ENCODE measurements around the gene FKBP15. TPM values are rescaled to one million over a fixed set of nuclear protein-coding genes. Genes with fewer than 3 reads are reported as not detected.

FKBP15 gene
- total and polyA plus RNA-seq, 2 of the 8 experiments (the other 6 are each of a cell fraction or from before 2014, with no cell fraction given) = 9.9 to 13.8 TPM

- H4K91ac ChIP-seq (replicated peaks; ENCODE audit: insufficient read length, low read length) = no peak overlapping the region
- H3K36me3 ChIP-seq (ENCODE audit: control insufficient read depth in 2 of 4, insufficient read depth in 4 of 4, low read length in 3 of 4) = no peaks in the 10 kb centered on the region; a peak in 1 of 8 replicates
- WGBS, 2 experiments (ENCODE audit: extremely low coverage in 1 of 2, insufficient coverage in 1 of 2, insufficient read length in 1 of 2, insufficient replicate concordance in 2 of 2, low coverage in 1 of 2, low lambda C conversion rate in 2 of 2, missing lambda C conversion rate in 1 of 2) = 88% methylated on average over 6 of the region's 6 CpGs; no CpG with 5 or more reads in 1 of the 2 experiments
- no peak overlapping the region for H3K4ac ChIP-seq (replicated peaks; ENCODE audit: insufficient read length, low read depth, low read length)
- no peak overlapping the region for H3K14ac ChIP-seq (ENCODE audit: insufficient read length)
- FAIRE-seq (no peak), DNase-seq (ENCODE audit: low read depth in 1 of 2, low spot score in 2 of 2) (no peak)
- no peaks in the 10 kb centered on the region for H3K9me3 ChIP-seq (ENCODE audit: insufficient read depth in 2 of 2, low read depth in 1 of 2, low read length in 1 of 2)
- no peak overlapping the region for H3K56ac ChIP-seq (replicated peaks; ENCODE audit: insufficient read length, low read depth, low read length)
- H3K27me3 ChIP-seq (replicated peaks in 1 of 4; ENCODE audit: control insufficient read depth in 3 of 4, extremely low read depth in 1 of 4, insufficient read depth in 3 of 4, low read length in 3 of 4) = no peaks in the 10 kb centered on the region
- no peak overlapping the region for H2BK15ac ChIP-seq (ENCODE audit: low read length)
- H3K23me2 ChIP-seq (ENCODE audit: low read depth, low read length) = no peaks in the 10 kb centered on the region
- no peak overlapping the region for H2AFZ ChIP-seq (ENCODE audit: low read length)
- peaks cover 0 to 1% of the 10 kb centered on the region in 2 experiments for H4K20me1 ChIP-seq (replicated peaks in 1 of 2; ENCODE audit: control insufficient read depth in 1 of 2, insufficient read depth in 2 of 2, low read length in 2 of 2)
- TF ChIP-seq HDAC6 (IDR thresholded peaks at IDR 0.05; ENCODE audit: low read depth, low read length) (no peak), RFX5 (IDR thresholded peaks at IDR 0.05; ENCODE audit: borderline replicate concordance, low read depth, low read length) (no peak), SIRT6 (IDR thresholded peaks at IDR 0.05; ENCODE audit: low read length) (no peak), TEAD4 (IDR thresholded peaks at IDR 0.05; ENCODE audit: low read depth, low read length) (no peak), POLR2A (IDR thresholded peaks at IDR 0.05; ENCODE audit: control extremely low read depth in 1 of 2, low read depth in 2 of 2, low read length in 2 of 2) (no peak), CHD2 (IDR thresholded peaks at IDR 0.05; ENCODE audit: low read length) (no peak), CHD1 (IDR thresholded peaks at IDR 0.05; ENCODE audit: low read depth, low read length) (no peak), CBX5 (IDR thresholded peaks at IDR 0.05; ENCODE audit: low read depth, low read length) (no peak), E2F6 (IDR thresholded peaks at IDR 0.05) (no peak), EZH2 (IDR thresholded peaks at IDR 0.05; ENCODE audit: low read depth, low read length, severe bottlenecking) (no peak), KDM4A (IDR thresholded peaks at IDR 0.05; ENCODE audit: low read depth, low read length, severe bottlenecking) (no peak), YY1 (IDR thresholded peaks at IDR 0.05; ENCODE audit: low read depth, low read length) (no peak)
- ChIA-PET CTCF (ENCODE audit: partially characterized antibody) (interaction anchor here (0.9 kb wide), 1 partner anchor 17 kb away, joined by 3 read pairs; no protein-coding TSS in a partner anchor), POLR2A (ENCODE audit: partially characterized antibody) (no interaction called here)
- H3K4me3 ChIP-seq (ENCODE audit: extremely low read depth in 1 of 4, insufficient read depth in 2 of 4, low read depth in 3 of 4, low read length in 4 of 4) = no peak overlapping the region
- no peak overlapping the region for H3K9ac ChIP-seq (replicated peaks in 1 of 4; ENCODE audit: extremely low read depth in 1 of 4, low read depth in 3 of 4, low read length in 3 of 4)
- no peak overlapping the region for H3K23ac ChIP-seq (ENCODE audit: insufficient read length)
- H3K79me1 ChIP-seq (ENCODE audit: low read depth, low read length) = no peaks in the 10 kb centered on the region; the same call in 1 of the 2 replicates
- H3K79me2 ChIP-seq (ENCODE audit: control insufficient read depth in 1 of 2, insufficient read depth in 2 of 2, low read length in 2 of 2) = no peaks in the 10 kb centered on the region
- H4K5ac ChIP-seq (ENCODE audit: insufficient read length, low read depth, low read length) = no peak overlapping the region
- H3K27ac ChIP-seq (ENCODE audit: low read depth, low read length) = no peak overlapping the region
- no peaks in the 10 kb centered on the region for H3K4me1 ChIP-seq (replicated peaks in 1 of 4; ENCODE audit: control insufficient read depth in 3 of 4, insufficient read depth in 4 of 4, low read length in 3 of 4)
- no peak overlapping the region for H2BK20ac ChIP-seq (ENCODE audit: low read length)
- no peak overlapping the region for H2BK5ac ChIP-seq (ENCODE audit: low read depth, low read length)
- no peak overlapping the region for H4K8ac ChIP-seq (ENCODE audit: extremely low read depth, insufficient read depth, low read length)
- H2AK5ac ChIP-seq (ENCODE audit: low read depth, low read length) = no peak overlapping the region
- H3K4me2 ChIP-seq (ENCODE audit: insufficient read depth in 1 of 2, low read depth in 2 of 2, low read length in 2 of 2) = no peak overlapping the region
- H2BK12ac ChIP-seq (ENCODE audit: low read depth, low read length) = no peak overlapping the region
- H3K18ac ChIP-seq (ENCODE audit: extremely low read depth, low read length) = no peak overlapping the region
- no peak overlapping the region for H2BK120ac ChIP-seq (replicated peaks; ENCODE audit: low read depth, low read length)
Observed at GRCh38 chr9:113246928-113247327, 25.9 kb upstream of the FKBP15 start.

Data from H1 (cell line).